OCI-LY1 (cell line): ENCODE results near the gene COL4A4.

ENCODE experiments used
- H2AFZ ChIP-seq: fragments of 200-600 bp; sonication (generic), shearing (Covaris generic); 2 replicates; pipeline ENCODE4 v1.6.0; 2014; ENCODE audit warnings: antibody characterized with exemption, mild to moderate bottlenecking, low read length
- H3F3A ChIP-seq: fragments of 200-600 bp; sonication (generic), shearing (Covaris generic); 2 replicates; pipeline ENCODE4 v1.6.0; 2014; ENCODE audit warnings: mild to moderate bottlenecking, antibody characterized with exemption, low read length, moderate library complexity; ENCODE audit not compliant: insufficient read depth
- H3K27ac ChIP-seq: fragments of 200-600 bp; sonication (generic); 2 replicates; pipeline ENCODE4 v1.5.1; 2014; ENCODE audit warnings: low read length, mixed run types, mild to moderate bottlenecking, low read depth; ENCODE audit not compliant: poor library complexity, severe bottlenecking
- H3K27me3 ChIP-seq: fragments of 200-600 bp; sonication (generic); 2 replicates; pipeline ENCODE4 v1.6.0; 2014; ENCODE audit warnings: antibody characterized with exemption, mild to moderate bottlenecking, low read length, moderate library complexity; ENCODE audit not compliant: insufficient read depth
- H3K36me3 ChIP-seq: fragments of 200-600 bp; sonication (generic); 2 replicates; pipeline ENCODE4 v1.6.1; 2014; ENCODE audit warnings: mild to moderate bottlenecking, antibody characterized with exemption, low read length, moderate library complexity, mixed read lengths; ENCODE audit not compliant: insufficient read depth
- H3K4me1 ChIP-seq: fragments of 200-600 bp; sonication (generic); 2 replicates; pipeline ENCODE4 v1.5.1; 2014; ENCODE audit warnings: mild to moderate bottlenecking, low read length, moderate library complexity; ENCODE audit not compliant: insufficient read depth, severe bottlenecking
- H3K4me2 ChIP-seq: fragments of 200-600 bp; sonication (generic), shearing (Covaris generic); 2 replicates; pipeline ENCODE4 v1.6.1; 2014; ENCODE audit warnings: low read length
- H3K4me3 ChIP-seq: fragments of 200-600 bp; sonication (generic); 2 replicates; pipeline ENCODE4 v1.5.1; 2014; ENCODE audit warnings: low read length, low read depth, mild to moderate bottlenecking, mixed read lengths; ENCODE audit not compliant: poor library complexity, severe bottlenecking
- H3K79me2 ChIP-seq: fragments of 200-600 bp; shearing (Covaris generic); 2 replicates; pipeline ENCODE4 v1.6.1; 2016; ENCODE audit warnings: mixed run types, low read length, mixed read lengths; ENCODE audit not compliant: insufficient read depth
- H3K9ac ChIP-seq: fragments of 200-600 bp; sonication (generic), shearing (Covaris generic); 2 replicates; pipeline ENCODE4 v1.6.1; 2014; ENCODE audit warnings: mild to moderate bottlenecking, low read length, mixed read lengths
- H3K9me2 ChIP-seq: fragments of 200-600 bp; sonication (generic), shearing (Covaris generic); 2 replicates; pipeline ENCODE4 v1.6.1; 2014; ENCODE audit warnings: low read depth, mild to moderate bottlenecking, low read length, mixed read lengths
- H3K9me3 ChIP-seq: fragments of 200-600 bp; shearing (Covaris generic); 2 replicates; pipeline ENCODE4 v1.6.1; 2014; ENCODE audit warnings: low read length, mixed read lengths
- H4K20me1 ChIP-seq: fragments of 200-600 bp; sonication (generic), shearing (Covaris generic); 2 replicates; pipeline ENCODE4 v1.6.0; 2016; ENCODE audit warnings: mild to moderate bottlenecking, low read length; ENCODE audit not compliant: insufficient read depth
- EZH2 ChIP-seq: fragments of 200-600 bp; sonication (generic), shearing (Covaris generic); IDR thresholded peaks from 2 replicates; pipeline ENCODE4 v1.8.0; 2017; ENCODE audit warnings: borderline replicate concordance, mixed run types, mild to moderate bottlenecking, antibody characterized with exemption, low read length, moderate library complexity, mixed read lengths
- TF ChIP-seq, protein P1 (sequence below): fragments of 200-600 bp; sonication (generic), shearing (Covaris generic); IDR thresholded peaks from 2 replicates; pipeline ENCODE4 v1.5.1; 2017; ENCODE audit warnings: mild to moderate bottlenecking, antibody characterized with exemption, low read length, moderate library complexity, mixed read lengths

Gene COL4A4

DNA sequence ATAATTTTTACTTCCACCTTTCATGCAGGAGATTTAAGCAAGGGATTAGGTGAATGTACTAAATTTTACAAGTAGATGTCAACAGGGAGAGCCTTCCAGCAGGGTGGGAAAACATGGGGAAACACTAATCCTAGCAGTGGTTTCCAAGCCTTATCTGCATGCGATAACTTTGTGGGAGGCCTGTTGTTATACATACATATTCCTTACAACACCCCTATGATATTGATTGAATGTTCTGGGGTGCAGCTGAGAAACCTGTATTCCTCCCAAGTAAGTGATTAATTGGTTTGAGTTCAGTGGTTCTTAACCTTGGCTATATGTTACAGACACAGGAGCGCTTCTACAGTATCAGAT, 65.9 kb downstream of the COL4A4 start:
- Histone ChIP-seq H3K9ac (no peak overlapping the region), H3K27me3 (no peaks in the 10 kb centered on the region), H2AFZ (no peak overlapping the region), H4K20me1 (no peaks in the 10 kb centered on the region), H3K36me3 (peaks cover 22% of the 10 kb centered on the region), H3K4me2 (no peak overlapping the region), H3K79me2 (no peaks in the 10 kb centered on the region), H3K27ac (no peak overlapping the region), H3K4me1 (no peaks in the 10 kb centered on the region), H3K4me3 (no peak overlapping the region), H3K9me3 (no peaks in the 10 kb centered on the region), H3F3A (no peaks in the 10 kb centered on the region), H3K9me2 (no peaks in the 10 kb centered on the region)
- TF ChIP-seq EZH2 = no peak
- TF ChIP-seq, protein P1, sequence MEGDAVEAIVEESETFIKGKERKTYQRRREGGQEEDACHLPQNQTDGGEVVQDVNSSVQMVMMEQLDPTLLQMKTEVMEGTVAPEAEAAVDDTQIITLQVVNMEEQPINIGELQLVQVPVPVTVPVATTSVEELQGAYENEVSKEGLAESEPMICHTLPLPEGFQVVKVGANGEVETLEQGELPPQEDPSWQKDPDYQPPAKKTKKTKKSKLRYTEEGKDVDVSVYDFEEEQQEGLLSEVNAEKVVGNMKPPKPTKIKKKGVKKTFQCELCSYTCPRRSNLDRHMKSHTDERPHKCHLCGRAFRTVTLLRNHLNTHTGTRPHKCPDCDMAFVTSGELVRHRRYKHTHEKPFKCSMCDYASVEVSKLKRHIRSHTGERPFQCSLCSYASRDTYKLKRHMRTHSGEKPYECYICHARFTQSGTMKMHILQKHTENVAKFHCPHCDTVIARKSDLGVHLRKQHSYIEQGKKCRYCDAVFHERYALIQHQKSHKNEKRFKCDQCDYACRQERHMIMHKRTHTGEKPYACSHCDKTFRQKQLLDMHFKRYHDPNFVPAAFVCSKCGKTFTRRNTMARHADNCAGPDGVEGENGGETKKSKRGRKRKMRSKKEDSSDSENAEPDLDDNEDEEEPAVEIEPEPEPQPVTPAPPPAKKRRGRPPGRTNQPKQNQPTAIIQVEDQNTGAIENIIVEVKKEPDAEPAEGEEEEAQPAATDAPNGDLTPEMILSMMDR = no peak

DNA sequence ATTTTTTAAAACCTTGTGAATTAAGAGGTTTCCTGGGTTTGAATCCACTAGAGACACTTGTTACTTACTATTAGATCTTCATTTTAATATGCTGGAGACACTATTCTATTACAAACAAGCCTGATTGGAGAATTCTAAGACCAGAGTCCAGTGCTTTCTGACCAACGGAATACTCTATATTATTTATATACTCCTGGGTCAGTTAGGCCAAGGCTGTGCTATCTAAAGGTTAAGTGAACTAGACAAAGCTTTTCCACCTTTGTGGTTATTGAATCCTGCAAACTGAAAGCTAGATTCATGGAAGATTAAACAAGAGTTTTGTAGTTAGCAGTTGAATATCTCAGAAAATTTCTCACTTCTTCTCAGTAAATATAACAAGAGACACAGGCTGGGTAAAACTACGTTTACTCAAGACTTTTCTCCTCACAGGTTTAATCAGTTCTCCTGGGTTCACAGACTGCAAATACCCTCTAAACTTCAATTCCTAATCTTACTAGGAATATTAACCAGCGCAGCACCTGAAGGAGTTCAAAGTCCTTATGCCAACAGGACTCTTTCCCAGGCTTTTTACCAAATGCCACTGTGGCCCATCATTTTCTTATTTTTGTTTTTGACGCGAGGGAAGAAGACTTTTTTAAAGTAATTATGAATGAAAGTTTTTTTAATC, 66.4 kb downstream of the COL4A4 start:
- Histone ChIP-seq H3K9ac (no peak overlapping the region), H3K9me3 (no peaks in the 10 kb centered on the region), H3K36me3 (peaks cover 23% of the 10 kb centered on the region), H3K4me1 (no peaks in the 10 kb centered on the region), H3K9me2 (no peaks in the 10 kb centered on the region), H3F3A (no peaks in the 10 kb centered on the region), H2AFZ (no peak overlapping the region), H3K79me2 (no peaks in the 10 kb centered on the region), H3K4me3 (no peak overlapping the region), H3K27me3 (no peaks in the 10 kb centered on the region), H4K20me1 (no peaks in the 10 kb centered on the region), H3K27ac (no peak overlapping the region), H3K4me2 (no peak overlapping the region)
- TF ChIP-seq, protein P1 = no peak
- TF ChIP-seq EZH2 = no peak

DNA sequence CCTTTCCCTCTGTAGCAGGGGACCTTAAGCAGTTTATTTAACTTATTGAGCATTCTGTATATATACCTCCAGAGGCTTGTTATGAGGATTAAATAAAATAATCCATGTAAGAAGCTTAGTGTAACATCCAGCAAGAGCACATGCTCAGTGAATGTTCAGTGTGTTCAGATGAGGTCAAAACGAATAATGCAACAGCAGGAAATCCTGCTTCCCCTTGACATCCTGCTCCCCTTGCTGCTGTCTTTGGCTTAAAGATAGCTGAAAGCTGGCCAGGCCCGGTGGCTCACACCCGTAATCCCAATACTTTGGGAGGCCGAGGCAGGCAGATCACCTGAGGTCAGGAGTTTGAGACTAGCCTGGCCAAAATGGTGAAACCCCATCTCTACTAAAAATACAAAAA, 68.7 kb downstream of the COL4A4 start:
- Histone ChIP-seq H4K20me1 (no peaks in the 10 kb centered on the region), H3K79me2 (no peaks in the 10 kb centered on the region), H3K27me3 (no peaks in the 10 kb centered on the region), H3K36me3 (peaks cover 17% of the 10 kb centered on the region; the same call in 1 of the 2 replicates), H3F3A (no peaks in the 10 kb centered on the region), H3K4me3 (no peak overlapping the region), H3K9me2 (no peaks in the 10 kb centered on the region), H3K9me3 (no peaks in the 10 kb centered on the region), H3K4me2 (no peak overlapping the region), H2AFZ (no peak overlapping the region), H3K27ac (no peak overlapping the region), H3K9ac (no peak overlapping the region), H3K4me1 (no peaks in the 10 kb centered on the region)
- TF ChIP-seq EZH2 = no peak
- TF ChIP-seq, protein P1 = no peak
